Gastroesophageal sphincter (tissue), 4 donors: Measurements from ENCODE around the gene PNPLA3. TPM values are rescaled to one million over a fixed set of nuclear protein-coding genes. Genes with fewer than 3 reads are reported as not detected.

Experiments
- ATAC-seq: fragments of 150-250 bp; one replicate; pipeline ENCODE4 v1.9.1; 2016; ENCODE audit warnings: mild to moderate bottlenecking, moderate library complexity
- H3K27ac ChIP-seq, 4 donors: fragments of 200-600 bp; sonication (generic) in 3 of 4; 1 replicate in 3 of 4; 2 replicates in 1 of 4; pipeline ENCODE4 v1.5.1; 2016 to 2019
- H3K27me3 ChIP-seq: fragments of 200-600 bp; sonication (generic); one replicate; pipeline ENCODE4 v1.5.1; 2019
- H3K36me3 ChIP-seq, 2 donors: fragments of 200-600 bp; sonication (generic); one replicate each; pipeline ENCODE4 v1.5.1; 2019; ENCODE audit warnings: control low read depth in 1 of 2
- H3K4me1 ChIP-seq, 3 donors: fragments of 200-600 bp; sonication (generic); 1 replicate in 2 of 3; 2 replicates in 1 of 3; pipeline ENCODE4 v1.5.1; 2016 to 2019; ENCODE audit warnings: control low read depth in 2 of 3
- H3K4me3 ChIP-seq, 2 donors: fragments of 200-600 bp; sonication (generic); one replicate each; pipeline ENCODE4 v1.5.1; 2019; ENCODE audit warnings: mild to moderate bottlenecking in 1 of 2, moderate library complexity in 1 of 2
- H3K9me3 ChIP-seq, 3 donors: fragments of 200-600 bp; sonication (generic); one replicate each; pipeline ENCODE4 v1.5.1; 2017 to 2019; ENCODE audit warnings: control low read depth in 2 of 3
- EP300 ChIP-seq: sonication (generic); formaldehyde crosslinking; IDR thresholded peaks from one replicate; pipeline ENCODE4 v1.6.1; 2017; ENCODE audit warnings: antibody characterized with exemption, mild to moderate bottlenecking
- POLR2A ChIP-seq, 2 donors: fragments of 450-650 bp; IDR thresholded peaks; one replicate each; pipeline ENCODE4 v1.6.1; 2017; ENCODE audit warnings: antibody characterized with exemption in 2 of 2, mild to moderate bottlenecking in 2 of 2, moderate library complexity in 1 of 2
- POLR2AphosphoS5 ChIP-seq: sonication (generic); formaldehyde crosslinking; IDR thresholded peaks from one replicate; pipeline ENCODE4 v1.6.1; 2017; ENCODE audit warnings: antibody characterized with exemption
- WGBS, 2 donors: methylation state at CpG; one replicate each; pipeline ENCODE4 v1.1.5; 2018; ENCODE audit warnings: low coverage in 1 of 2; 5-methylcytosine and 5-hydroxymethylcytosine counted together
- total RNA-seq, 4 donors: library from RNA; depleted of rRNA; stranded (reverse); fragments of >200 nt; gene quantifications; one replicate each; pipeline ENCODE4 v1.1.0, GENCODE V29; 2016
- TF ChIP-seq, protein P1 (sequence below), 4 experiments: fragments of 200-600 bp in 2 of 4; fragments of 450-650 bp in 2 of 4; sonication (generic) in 1 of 4; IDR thresholded peaks; one replicate each; pipeline ENCODE4 v1.5.1; 2017 to 2019; ENCODE audit warnings: antibody characterized with exemption in 4 of 4, mild to moderate bottlenecking in 2 of 4, moderate library complexity in 2 of 4

PNPLA3 gene
- total RNA-seq, 4 donors from 2014 or later = not detected

GRCh38 chr22:43893266-43893665, 30.3 kb upstream of the PNPLA3 start:
- no peak for ATAC-seq
- Histone ChIP-seq H3K27me3 (peaks cover 78% of the 10 kb centered on the region), H3K4me1 (peaks cover 0 to 15% (median 7%) of the 10 kb centered on the region in 3 donors), H3K36me3 (no peaks in the 10 kb centered on the region), H3K9me3 (no peaks in the 10 kb centered on the region), H3K4me3 (no peak overlapping the region), H3K27ac (no peak overlapping the region)
- TF ChIP-seq POLR2A (IDR thresholded peaks at IDR 0.05) (no peak), EP300 (no peak), POLR2AphosphoS5 (no peak)
- TF ChIP-seq, protein P1, sequence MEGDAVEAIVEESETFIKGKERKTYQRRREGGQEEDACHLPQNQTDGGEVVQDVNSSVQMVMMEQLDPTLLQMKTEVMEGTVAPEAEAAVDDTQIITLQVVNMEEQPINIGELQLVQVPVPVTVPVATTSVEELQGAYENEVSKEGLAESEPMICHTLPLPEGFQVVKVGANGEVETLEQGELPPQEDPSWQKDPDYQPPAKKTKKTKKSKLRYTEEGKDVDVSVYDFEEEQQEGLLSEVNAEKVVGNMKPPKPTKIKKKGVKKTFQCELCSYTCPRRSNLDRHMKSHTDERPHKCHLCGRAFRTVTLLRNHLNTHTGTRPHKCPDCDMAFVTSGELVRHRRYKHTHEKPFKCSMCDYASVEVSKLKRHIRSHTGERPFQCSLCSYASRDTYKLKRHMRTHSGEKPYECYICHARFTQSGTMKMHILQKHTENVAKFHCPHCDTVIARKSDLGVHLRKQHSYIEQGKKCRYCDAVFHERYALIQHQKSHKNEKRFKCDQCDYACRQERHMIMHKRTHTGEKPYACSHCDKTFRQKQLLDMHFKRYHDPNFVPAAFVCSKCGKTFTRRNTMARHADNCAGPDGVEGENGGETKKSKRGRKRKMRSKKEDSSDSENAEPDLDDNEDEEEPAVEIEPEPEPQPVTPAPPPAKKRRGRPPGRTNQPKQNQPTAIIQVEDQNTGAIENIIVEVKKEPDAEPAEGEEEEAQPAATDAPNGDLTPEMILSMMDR (IDR thresholded peaks at IDR 0.05) = no peak
- 100% methylated on average over 1 of the region's 5 CpGs; no CpG with 5 or more reads in 1 of the 2 donors for WGBS, 2 donors

- no peak for ATAC-seq
- Histone ChIP-seq H3K27me3 (peaks cover 70% of the 10 kb centered on the region), H3K36me3 (no peaks in the 10 kb centered on the region), H3K9me3 (no peaks in the 10 kb centered on the region), H3K27ac (no peak overlapping the region), H3K4me1 (peaks cover 0 to 15% (median 7%) of the 10 kb centered on the region in 3 donors), H3K4me3 (no peak overlapping the region)
- TF ChIP-seq POLR2A (IDR thresholded peaks at IDR 0.05) (no peak), POLR2AphosphoS5 (no peak), EP300 (no peak)
- TF ChIP-seq, protein P1 (IDR thresholded peaks at IDR 0.05) = no peak
- 60 to 100% methylated on average over 1 of the region's 5 CpGs for WGBS, 2 donors
Measured at GRCh38 chr22:43894122-43894521, 29.5 kb upstream of the PNPLA3 start.

DNA sequence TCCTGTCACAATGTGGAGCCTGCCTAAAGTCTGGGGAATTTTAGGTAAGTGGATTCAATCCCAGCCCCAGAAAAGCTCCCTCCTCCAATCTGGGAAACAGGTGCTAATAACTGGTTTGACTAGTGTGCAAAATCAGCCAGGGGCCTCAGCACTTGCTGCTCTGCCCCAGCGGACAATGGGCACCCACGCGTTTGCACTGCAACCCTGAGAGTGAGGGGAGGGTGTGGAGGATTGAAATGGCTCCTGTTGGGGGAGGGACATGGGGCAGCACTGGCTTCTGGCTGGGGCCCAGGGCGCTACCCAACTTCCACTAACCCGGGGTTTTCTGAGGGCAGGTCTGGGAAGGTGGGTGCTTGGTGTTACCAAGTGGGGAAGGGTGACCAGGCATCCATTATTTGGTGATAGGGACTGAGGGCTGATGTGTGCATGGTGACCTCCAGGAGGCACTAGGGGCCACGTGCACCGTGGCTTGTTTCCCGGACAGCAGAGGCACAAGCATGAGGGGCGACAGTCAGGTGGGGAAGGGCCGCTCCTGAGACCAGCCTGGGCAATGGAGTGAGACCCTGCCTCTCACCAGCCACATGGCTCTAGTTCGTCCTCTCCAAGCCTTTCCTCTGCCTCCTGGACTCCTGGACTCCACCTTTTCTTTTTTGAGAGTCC, 27.5 kb upstream of the PNPLA3 start:
- peaks cover 0 to 9% (median 6%) of the 10 kb centered on the region in 3 donors for H3K4me1 ChIP-seq
- ATAC-seq = no peak
- no peaks in the 10 kb centered on the region for H3K36me3 ChIP-seq
- peaks cover 57% of the 10 kb centered on the region for H3K27me3 ChIP-seq
- H3K27ac ChIP-seq = no peak overlapping the region
- H3K4me3 ChIP-seq = no peak overlapping the region
- no peak for TF ChIP-seq POLR2AphosphoS5
- TF ChIP-seq, protein P1 (IDR thresholded peaks at IDR 0.05) = no peak
- no peak for TF ChIP-seq POLR2A (IDR thresholded peaks at IDR 0.05)
- no peak for TF ChIP-seq EP300
- WGBS, 2 donors = 34 to 43% methylated on average over 1 to 6 of the region's 11 CpGs
- no peaks in the 10 kb centered on the region for H3K9me3 ChIP-seq

DNA sequence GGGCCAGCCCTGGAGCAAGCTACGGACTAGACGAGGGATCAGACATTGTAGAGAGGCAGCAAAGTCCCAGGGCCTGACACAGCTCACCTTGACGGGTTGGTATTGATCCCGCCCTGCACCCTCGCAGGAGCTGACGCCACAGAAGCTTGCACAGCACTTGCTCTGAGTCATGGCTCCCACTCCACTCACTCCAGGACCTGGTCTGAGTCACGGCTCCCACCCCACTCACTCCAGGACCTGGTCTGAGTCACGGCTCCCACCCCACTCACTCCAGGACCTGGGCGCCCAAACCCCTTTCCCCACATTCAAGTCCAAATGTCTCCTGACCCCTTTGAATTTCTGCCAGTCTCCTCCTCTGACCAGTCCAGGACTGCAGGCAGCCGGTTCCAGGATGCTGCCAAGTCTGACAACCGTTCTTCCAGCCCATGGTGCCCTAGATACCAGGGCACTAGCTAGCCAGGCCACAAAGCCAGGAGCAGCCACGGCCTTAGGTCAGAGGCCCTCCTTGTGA, 25.8 kb upstream of the PNPLA3 start:
- H3K9me3 ChIP-seq = no peaks in the 10 kb centered on the region
- no peak for TF ChIP-seq POLR2A (IDR thresholded peaks at IDR 0.05)
- TF ChIP-seq, protein P1 (IDR thresholded peaks at IDR 0.05) = no peak
- TF ChIP-seq EP300 = no peak
- no peak for TF ChIP-seq POLR2AphosphoS5
- no peaks in the 10 kb centered on the region for H3K36me3 ChIP-seq
- no peaks in the 10 kb centered on the region for H3K4me1 ChIP-seq
- peaks cover 56% of the 10 kb centered on the region for H3K27me3 ChIP-seq
- H3K27ac ChIP-seq = no peak overlapping the region
- no peak for ATAC-seq
- no peak overlapping the region for H3K4me3 ChIP-seq
- 20 to 55% methylated on average over 1 to 4 of the region's 12 CpGs for WGBS, 2 donors

GRCh38 chr22:43900206-43900605, 23.4 kb upstream of the PNPLA3 start:
- H3K27ac ChIP-seq = no peak overlapping the region
- H3K36me3 ChIP-seq = no peaks in the 10 kb centered on the region
- ATAC-seq = no peak
- no peaks in the 10 kb centered on the region for H3K4me1 ChIP-seq
- H3K4me3 ChIP-seq = no peak overlapping the region
- no peak for TF ChIP-seq POLR2A (IDR thresholded peaks at IDR 0.05)
- TF ChIP-seq, protein P1 (IDR thresholded peaks at IDR 0.05) = no peak
- TF ChIP-seq POLR2AphosphoS5 = no peak
- no peak for TF ChIP-seq EP300
- peaks cover 56% of the 10 kb centered on the region for H3K27me3 ChIP-seq
- no CpG with 5 or more reads among the region's 7 CpGs for WGBS, 2 donors
- no peaks in the 10 kb centered on the region for H3K9me3 ChIP-seq
